C4-2B (cell line): ENCODE measurements around the gene TMEM135.

Experiments used
- CTCF ChIP-seq: fragments of 450-650 bp; conservative IDR thresholded peaks from 2 replicates; pipeline ENCODE4 v1.5.1; 2017; ENCODE audit warnings: mild to moderate bottlenecking
- ZFX ChIP-seq: fragments of 450-650 bp; IDR thresholded peaks from 2 replicates; pipeline ENCODE4 v1.6.1; 2017

- TF ChIP-seq CTCF = no peak
- TF ChIP-seq ZFX = no peak
Measured at GRCh38 chr11:87329172-87329571, 291.4 kb downstream of the TMEM135 start.
